Esophagus mucosa (tissue), 1 donor: Measurements from ENCODE around the gene MYO15A. TPM values are rescaled to one million over a fixed set of nuclear protein-coding genes. Genes with fewer than 3 reads are reported as not detected.

Source experiments
- ATAC-seq: fragments of 200-7000 bp; cut with Tn5 transposase; one replicate; pipeline ENCODE4 v1.9.1; 2020
- total RNA-seq: library from RNA; stranded (reverse); gene quantifications from one replicate; pipeline ENCODE4 v1.2.4, GENCODE V29; 2023
- donor health status: DM: yes; HTN: yes; CAD: no.

MYO15A gene
- total RNA-seq, 1 donor from 2014 or later: 0.44 TPM

GRCh38 chr17:18225121-18225641 is 116.6 kb downstream of the MYO15A start, which contains the start of gene LLGL1:
TSS of gene LLGL1 (plus strand) at chr17:18225635. CDS start at chr17:18225683, 48 bp downstream.
- peak; percentile 93 for ATAC-seq

GRCh38 chr17:18225642-18226283 is 117.2 kb downstream of the MYO15A start:
- ATAC-seq: peak; percentile 3

- ATAC-seq: peak; percentile 5
These were observed 117.9 kb downstream of the MYO15A start for GRCh38 chr17:18226284-18226945.

- ATAC-seq: no peak
These were observed 119.1 kb downstream of the MYO15A start for GRCh38 chr17:18227635-18228034.

- ATAC-seq: no peak
These were observed 119.7 kb downstream of the MYO15A start for GRCh38 chr17:18228176-18228682.

GRCh38 chr17:18229254-18229653 is 120.7 kb downstream of the MYO15A start:
- ATAC-seq: no peak

Other genes starting within 250 kb of the MYO15A start
- 78.3 TPM for gene TOM1L2, start 136.4 kb upstream of the MYO15A start, total RNA-seq
- gene DRC3, start 135.9 kb upstream of the MYO15A start, total RNA-seq: 0.56 TPM
- gene ATPAF2, start 69.6 kb upstream of the MYO15A start, total RNA-seq: 24.2 TPM
- 8.4 TPM for gene GID4, start 69.3 kb upstream of the MYO15A start, total RNA-seq
- gene DRG2, start 20.8 kb upstream of the MYO15A start, total RNA-seq: 29.4 TPM
- gene ALKBH5, start 75.1 kb downstream of the MYO15A start, total RNA-seq: 45.3 TPM
- 17.6 TPM for gene LLGL1, start 116.9 kb downstream of the MYO15A start, total RNA-seq
- gene FLII, start 150.0 kb downstream of the MYO15A start, total RNA-seq: 210 TPM
- 6.3 TPM for gene MIEF2, start 151.9 kb downstream of the MYO15A start, total RNA-seq
- 23.8 TPM for gene TOP3A, start 206.2 kb downstream of the MYO15A start, total RNA-seq
- gene SMCR8, start 206.5 kb downstream of the MYO15A start, total RNA-seq: 8.6 TPM